SU-DHL-6 (cell line): ENCODE data around the gene B3GAT2.

Experiments used
- EZH2phosphoT487 ChIP-seq: fragments of 200-600 bp; sonication (generic), shearing (Covaris generic); conservative IDR thresholded peaks from 2 replicates; pipeline ENCODE4 v1.6.1; 2018; ENCODE audit warnings: mild to moderate bottlenecking, antibody characterized with exemption, low read length, moderate library complexity, mixed read lengths
- TF ChIP-seq, protein P1 (sequence below): fragments of 200-600 bp; sonication (generic); IDR thresholded peaks from one replicate; pipeline ENCODE4 v1.5.1; 2017; ENCODE audit warnings: antibody characterized with exemption, mild to moderate bottlenecking, low read length, moderate library complexity; ENCODE audit not compliant: insufficient read depth, poor library complexity, severe bottlenecking

DNA sequence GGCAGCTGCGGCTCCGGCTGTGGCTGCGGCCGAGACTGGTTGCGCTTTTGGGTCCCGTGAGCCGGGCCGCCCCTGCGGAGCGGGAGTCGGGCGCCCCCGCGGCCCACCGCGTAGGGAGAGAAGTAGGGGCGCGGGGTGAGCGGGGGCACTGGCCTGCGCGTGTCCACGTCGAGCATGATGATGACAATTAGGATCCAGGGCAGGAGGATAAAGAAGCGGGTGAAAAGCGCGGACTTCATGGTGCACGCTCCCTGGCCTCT, 739 bp downstream of the B3GAT2 start:
- TF ChIP-seq, protein P1, sequence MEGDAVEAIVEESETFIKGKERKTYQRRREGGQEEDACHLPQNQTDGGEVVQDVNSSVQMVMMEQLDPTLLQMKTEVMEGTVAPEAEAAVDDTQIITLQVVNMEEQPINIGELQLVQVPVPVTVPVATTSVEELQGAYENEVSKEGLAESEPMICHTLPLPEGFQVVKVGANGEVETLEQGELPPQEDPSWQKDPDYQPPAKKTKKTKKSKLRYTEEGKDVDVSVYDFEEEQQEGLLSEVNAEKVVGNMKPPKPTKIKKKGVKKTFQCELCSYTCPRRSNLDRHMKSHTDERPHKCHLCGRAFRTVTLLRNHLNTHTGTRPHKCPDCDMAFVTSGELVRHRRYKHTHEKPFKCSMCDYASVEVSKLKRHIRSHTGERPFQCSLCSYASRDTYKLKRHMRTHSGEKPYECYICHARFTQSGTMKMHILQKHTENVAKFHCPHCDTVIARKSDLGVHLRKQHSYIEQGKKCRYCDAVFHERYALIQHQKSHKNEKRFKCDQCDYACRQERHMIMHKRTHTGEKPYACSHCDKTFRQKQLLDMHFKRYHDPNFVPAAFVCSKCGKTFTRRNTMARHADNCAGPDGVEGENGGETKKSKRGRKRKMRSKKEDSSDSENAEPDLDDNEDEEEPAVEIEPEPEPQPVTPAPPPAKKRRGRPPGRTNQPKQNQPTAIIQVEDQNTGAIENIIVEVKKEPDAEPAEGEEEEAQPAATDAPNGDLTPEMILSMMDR = no peak
- TF ChIP-seq EZH2phosphoT487 = no peak
